HG02759 (cell line): ENCODE results near the gene DDX10.
"Not testable (repeated sequence)": the region's sequence is repeated elsewhere in the genome, so short reads cannot be mapped to it uniquely, and the experiment has no call there.

Experiments used
- ATAC-seq: cut with Tn5 transposase; IDR thresholded peaks from one replicate; pipeline ENCODE4 v1.9.1; 2021; ENCODE audit warnings: mild to moderate bottlenecking, moderate library complexity; ENCODE audit not compliant: unreplicated experiment

Gene DDX10

DNA sequence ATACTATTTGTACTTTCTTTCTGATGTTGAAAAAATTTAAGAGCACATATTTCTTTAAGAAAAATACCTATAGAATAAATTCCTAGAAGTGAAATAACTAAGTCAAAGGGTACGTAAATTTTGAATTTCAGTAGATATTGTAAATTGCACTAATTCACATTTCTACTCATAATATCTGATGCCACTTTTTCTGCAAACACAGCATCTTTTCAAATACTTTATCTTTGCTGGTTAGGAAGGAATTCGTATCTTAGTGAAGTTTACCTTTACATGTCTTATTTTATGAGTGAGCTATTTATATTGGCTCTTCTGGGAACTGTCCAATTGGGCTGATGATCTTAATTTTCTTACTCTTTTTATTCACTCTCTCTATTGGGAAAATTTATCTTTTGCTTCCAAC lies 148.2 kb downstream of the DDX10 start:
- no peak for ATAC-seq

DNA sequence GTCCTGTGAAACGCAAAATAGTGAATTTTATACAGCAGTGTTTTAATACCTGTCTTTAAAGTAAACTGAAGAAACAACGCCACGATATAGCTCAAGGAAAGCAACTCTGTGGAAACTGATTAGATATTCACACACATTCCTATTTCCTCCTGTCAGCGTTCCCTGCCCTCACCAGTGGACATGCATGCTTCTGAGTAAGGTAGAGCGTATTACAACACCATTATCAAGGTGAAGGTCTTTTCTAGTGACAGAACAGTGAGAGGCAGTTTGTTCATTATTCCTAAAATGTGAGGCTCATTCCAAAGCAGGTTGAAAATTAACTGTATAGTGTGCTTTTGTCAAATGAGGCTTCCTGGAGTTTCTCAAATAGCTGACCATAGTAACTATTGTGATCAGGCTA lies 153.1 kb downstream of the DDX10 start:
- ATAC-seq: no peak

GRCh38 chr11:108818971-108819370 lies 154.1 kb downstream of the DDX10 start:
- no peak for ATAC-seq

DNA sequence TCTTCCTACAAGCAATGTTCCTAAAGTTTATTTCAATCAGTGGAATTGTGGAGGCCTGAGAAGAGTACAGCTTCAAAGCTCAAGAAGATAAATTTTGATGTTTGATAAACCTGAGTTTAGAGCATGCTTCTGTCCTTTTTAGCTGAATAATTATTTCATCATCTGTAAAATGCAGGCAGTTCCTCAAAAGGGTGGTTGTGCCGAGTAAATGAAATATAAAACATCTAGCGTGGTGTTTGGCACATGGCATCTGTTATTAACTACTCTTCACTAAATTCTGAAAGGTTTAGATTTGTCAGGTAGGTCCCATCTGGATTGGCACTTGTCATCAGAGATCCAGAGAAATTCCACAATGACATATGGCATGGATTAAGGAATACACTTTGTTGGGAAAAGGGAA lies 155.1 kb downstream of the DDX10 start:
- no peak for ATAC-seq

DNA sequence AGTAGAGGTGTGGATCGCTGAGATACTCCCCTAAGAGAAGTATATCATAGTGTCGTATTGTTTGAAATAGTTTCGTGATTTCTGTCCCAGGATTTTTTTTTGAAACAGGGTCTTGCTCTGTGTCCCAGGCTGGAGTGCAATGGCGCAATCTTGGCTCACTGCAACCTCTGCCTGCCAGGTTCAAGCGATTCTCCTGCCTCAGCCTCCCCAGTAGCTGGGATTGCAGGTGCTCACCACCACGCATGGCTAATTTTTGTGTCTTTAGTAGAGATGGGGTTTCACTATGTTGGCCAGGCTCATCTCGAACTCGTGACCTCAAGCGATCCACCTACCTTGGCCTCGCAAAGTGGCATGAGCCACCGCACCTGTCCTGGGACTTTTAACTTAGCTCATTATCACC lies 159.1 kb downstream of the DDX10 start:
- not testable (repeated sequence) for ATAC-seq

DNA sequence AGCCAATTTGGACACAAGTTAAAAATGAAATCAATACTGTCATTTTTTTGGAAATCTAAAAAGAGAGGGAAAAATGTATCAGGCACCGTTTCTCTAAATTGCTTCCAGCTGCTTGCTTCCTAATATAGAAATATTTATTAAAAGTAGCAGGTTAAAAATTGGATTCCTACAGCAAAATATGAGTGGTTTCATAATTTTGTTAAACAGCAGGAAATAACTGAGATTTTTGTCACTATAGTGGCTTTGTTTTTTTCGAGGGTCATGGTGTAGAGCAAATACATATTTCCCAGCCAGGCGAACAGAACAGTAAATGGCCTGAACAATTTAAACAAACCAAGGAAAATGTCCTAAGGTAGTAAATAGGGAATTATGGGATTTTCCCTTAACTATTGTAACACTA lies 159.7 kb downstream of the DDX10 start:
- ATAC-seq: no peak

GRCh38 chr11:108825381-108825780 lies 160.5 kb downstream of the DDX10 start:
- no peak for ATAC-seq

- ATAC-seq: no peak
Observed at GRCh38 chr11:108826136-108826535, 161.3 kb downstream of the DDX10 start.

- ATAC-seq: no peak
Observed at GRCh38 chr11:108835624-108836023, 170.8 kb downstream of the DDX10 start.

GRCh38 chr11:108836541-108836940 lies 171.7 kb downstream of the DDX10 start:
- ATAC-seq: no peak

DNA sequence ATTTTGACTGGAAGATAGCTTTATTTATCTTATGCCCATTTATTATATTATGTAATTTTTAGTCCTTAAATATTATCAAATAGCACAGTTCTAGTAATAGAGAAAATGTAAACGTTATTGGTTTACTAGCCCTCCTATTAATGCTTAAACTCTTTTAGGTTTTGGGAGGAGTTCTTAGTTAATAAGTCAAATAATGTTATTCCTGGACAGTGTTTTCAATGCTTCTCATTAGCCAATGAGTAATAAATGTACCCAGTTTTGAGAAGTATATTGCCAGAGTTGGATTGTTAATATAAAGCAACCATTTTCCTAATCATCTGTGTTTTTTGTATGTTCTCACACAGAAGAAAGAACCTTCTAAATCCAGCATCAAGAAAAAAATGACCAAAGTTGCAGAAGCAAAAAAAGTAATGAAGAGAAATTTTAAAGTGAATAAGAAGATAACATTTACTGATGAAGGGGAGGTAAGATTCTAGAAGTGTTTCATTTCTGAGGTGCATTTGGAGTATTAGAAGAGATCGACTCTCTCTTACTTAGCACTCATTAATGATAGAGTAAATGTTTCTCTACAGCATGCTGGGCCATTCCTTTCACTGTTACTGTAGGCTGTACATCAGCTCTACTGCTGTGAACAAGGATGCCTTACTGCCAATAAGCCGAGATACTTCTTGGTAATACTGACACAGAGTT lies 173.4 kb downstream of the DDX10 start:
- peak; percentile 48 for ATAC-seq

- ATAC-seq: peak; percentile 33
Observed at GRCh38 chr11:108838792-108839105, 173.9 kb downstream of the DDX10 start.

DNA sequence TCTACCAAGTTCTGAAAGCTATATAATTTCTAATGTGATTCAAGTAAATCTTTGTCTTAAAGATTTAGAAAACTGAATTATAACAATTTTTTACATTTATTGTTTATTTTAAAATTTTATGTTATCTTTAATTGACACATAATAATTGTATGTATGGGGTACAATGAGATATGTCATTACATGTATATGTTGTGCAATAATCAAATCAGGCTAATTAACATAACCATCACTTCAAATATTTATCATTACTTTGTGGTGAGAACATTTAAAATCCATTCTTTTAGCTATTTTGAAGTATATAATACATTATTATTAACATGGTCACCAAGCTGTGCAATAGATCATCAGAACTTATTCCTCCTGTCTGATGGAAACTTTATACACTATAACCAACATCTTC lies 181.1 kb downstream of the DDX10 start:
- no peak for ATAC-seq

DNA sequence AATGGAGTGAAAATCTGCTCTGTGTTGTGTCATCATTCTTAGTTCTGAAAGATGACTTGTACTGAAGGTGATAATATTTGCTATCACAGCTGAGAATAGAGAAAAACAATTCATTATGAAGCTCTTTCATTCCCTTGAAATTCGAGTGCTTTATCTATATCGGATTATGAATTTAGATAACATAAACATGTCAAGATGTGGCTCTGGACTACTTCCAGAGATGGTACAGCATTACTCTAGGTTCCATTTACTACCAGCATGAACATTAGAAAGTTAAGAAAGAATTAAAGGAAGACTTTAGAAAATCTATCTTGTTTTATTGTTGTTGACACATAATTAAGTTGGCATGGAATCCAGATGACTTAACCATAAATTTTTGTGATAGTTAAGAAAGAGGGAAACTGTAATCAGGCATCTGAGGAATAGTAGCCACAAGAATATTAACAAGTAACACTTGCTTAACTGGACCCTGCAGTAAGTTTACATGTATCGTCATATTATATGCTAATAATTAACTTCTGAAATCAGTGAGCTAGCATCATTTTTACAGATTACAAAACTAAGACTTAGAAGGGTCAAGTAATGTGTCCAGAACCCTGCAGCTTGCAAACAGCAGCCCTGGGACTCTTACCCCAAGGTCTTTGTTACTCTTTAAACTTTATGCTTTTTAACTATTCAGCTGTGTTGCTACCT lies 182.6 kb downstream of the DDX10 start:
- ATAC-seq: no peak

GRCh38 chr11:108851781-108852180 lies 186.9 kb downstream of the DDX10 start:
- ATAC-seq: no peak

DNA sequence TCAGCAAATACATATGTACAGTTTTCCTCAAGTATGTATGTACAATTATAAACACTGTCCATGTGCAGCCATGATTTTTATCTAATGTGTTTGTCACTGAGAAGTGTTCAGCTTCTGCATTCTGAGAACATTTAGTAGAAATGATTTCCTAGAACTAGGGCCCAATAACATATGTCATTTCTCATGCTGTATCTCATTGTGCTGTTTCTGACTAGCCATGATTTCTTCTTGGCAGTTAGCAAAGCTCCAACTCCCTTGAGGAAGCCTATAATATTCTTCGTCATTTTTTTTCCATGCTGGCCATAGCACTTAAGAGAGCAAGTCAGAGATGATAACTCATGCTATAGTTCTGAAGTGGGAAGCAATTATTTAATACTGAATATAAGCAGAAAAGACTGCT lies 187.8 kb downstream of the DDX10 start:
- no peak for ATAC-seq

DNA sequence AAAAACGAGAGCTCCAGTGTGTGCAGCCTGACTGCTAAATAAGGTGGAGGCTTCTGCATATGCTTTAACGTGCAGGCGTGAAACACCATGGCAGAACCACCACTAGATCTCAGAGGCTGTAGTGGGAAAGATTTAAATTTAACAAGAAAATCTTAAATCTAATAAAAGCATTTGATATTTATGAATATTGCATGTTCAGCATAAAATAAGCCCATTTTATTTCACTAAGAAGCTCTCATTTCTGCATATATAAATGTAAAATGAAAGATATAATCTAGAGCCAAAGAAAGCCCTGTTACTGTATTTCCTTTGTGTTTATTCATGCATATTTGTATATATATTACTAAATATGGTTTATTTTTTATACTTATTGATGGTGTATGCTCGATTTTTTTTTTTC lies 188.3 kb downstream of the DDX10 start:
- ATAC-seq: no peak

DNA sequence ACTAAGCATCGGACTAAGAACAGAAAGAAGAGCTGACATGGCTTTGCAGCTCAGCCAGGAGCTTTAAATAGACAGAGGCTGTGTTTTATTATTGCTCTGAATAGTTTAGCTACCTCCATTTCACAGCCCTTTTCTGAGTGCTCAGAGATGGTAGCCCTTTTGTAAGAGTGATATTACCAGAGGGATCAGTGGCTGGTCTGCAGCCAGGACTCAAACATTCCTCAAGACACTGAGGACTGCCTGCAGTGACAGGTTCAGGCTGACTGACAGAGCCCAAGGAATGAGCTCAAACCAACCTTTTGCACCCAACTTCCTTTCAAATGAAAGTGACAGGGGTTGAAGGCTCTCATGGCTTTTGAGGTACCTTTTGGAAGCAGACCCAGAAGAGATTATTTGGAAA lies 189.0 kb downstream of the DDX10 start:
- peak; percentile 58 for ATAC-seq

GRCh38 chr11:108854346-108854745 lies 189.5 kb downstream of the DDX10 start:
- ATAC-seq: peak; percentile 92

DNA sequence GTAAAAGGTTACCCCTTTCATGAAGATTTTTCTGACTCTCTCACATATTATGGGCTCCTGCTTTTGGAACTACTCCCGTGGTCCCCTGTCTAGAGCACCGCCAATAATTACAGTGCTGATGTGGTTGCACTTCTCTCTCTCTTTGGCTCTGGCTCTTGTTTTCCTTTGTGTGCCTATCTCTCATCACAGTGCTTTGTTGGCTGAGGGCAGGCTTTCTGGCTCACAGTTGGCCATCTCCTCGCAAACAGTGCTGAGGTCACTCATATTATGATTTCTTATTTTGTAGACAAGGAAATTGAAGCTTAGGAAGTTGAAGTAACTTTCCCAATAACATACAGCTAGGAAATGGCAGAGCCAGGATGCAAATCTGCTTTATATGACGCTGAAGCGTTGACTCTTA lies 192.5 kb downstream of the DDX10 start:
- no peak for ATAC-seq

DNA sequence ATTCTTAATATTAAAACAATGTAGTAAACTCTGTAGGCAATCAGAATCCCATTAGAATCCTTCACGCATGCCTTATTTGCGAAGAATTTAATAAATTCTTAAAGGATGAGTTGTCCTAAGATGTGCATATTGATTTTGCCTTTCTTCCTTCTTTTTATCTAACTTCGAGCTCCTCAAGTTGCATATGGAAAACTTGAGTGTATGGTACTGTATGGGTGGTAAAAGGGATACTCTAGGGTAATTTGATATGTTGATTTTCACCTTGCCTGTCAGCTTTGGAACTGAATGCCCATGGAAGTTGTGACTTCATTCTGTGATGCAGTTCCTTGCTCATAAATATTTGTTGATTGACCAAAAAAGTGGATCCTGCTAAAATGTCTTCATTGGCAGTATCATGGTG lies 193.8 kb downstream of the DDX10 start:
- ATAC-seq: no peak

DNA sequence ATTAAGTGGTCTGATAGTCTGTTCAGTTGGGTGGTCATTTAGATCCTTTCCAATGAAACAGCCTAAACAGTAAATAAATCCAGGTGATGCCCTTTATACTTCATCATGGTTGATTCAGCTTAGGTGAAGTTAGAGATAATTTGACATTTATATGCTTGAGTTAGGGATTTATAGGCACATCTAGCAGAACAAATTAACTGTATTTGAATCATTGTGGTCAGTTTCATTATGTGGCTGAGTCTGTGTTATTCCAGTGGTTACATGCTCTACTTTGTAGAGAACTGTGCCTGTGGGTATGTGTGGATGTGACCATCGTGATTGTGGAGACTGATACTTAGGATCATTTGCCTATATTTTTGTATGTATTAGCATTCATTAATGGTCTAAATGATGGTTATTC lies 194.6 kb downstream of the DDX10 start:
- ATAC-seq: no peak

GRCh38 chr11:108863528-108863927 lies 198.7 kb downstream of the DDX10 start:
- no peak for ATAC-seq
